Measurements from ENCODE around the gene TTC7B.

TTC7B gene

DNA sequence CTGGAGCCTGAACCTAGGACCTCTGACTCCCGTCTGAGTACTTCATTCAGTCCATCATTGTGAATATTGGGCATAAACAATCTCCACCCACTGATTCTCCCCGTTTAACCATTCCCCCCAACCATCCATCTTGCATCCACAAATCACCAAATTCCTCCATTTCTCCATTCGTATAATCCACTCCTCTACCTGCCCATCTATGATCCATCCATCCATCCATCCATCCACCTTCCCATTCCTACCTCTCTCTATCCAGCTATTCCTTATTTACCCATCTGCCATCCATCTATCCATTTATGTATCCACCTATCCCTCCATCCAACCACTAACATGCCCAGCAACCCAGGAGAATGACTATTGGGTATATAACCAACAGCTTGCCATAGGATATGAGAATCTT lies 331.9 kb downstream of the TTC7B start:
- no peaks in the 10 kb centered on the region for H3K36me3 ChIP-seq (ENCODE audit: control insufficient read depth, insufficient read depth, low read length)
- 90 to 95% methylated on average over 3 of the region's 3 CpGs for WGBS, 2 experiments

DNA sequence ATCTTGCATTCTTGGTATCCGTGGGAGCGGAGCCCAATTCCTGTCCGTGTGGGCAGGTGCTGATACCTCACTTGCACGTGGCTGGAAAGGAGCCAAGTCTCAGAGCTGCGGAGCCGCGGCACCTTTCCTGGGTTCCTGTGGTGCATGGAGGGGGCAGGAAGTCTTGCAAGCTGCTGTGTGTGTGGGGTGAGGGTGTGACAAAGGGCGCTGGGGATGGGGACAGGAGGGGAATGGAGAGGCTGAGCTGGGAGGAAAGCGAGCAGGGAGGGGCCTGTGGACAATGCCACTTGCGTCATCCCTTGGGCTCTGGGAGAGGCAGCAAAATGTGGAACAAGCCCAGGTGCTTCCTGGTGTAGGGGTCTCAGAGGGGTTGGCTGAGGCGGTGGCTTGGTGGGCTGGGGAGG lies 332.7 kb downstream of the TTC7B start:
- Histone ChIP-seq H3K4me3 (ENCODE audit: insufficient read depth, low read depth, low read length) (no peak overlapping the region), H3K9me3 (ENCODE audit: control insufficient read depth, low read length) (no peaks in the 10 kb centered on the region), H3K27me3 (ENCODE audit: control insufficient read depth, insufficient read depth, low read length, poor library complexity, severe bottlenecking) (no peaks in the 10 kb centered on the region), H3K4me1 (ENCODE audit: control insufficient read depth, insufficient read depth, low read length) (no peaks in the 10 kb centered on the region), H3K27ac (ENCODE audit: insufficient read depth, low read depth, low read length, poor library complexity, severe bottlenecking) (no peak overlapping the region), H3K36me3 (ENCODE audit: control insufficient read depth, insufficient read depth, low read length) (no peaks in the 10 kb centered on the region)
- WGBS, 2 experiments: 79 to 82% methylated on average over 11 of the region's 11 CpGs

More for the DNA sequence above, 331.9 kb downstream of the TTC7B start:
- Histone ChIP-seq H3K9me3 (ENCODE audit: control insufficient read depth, low read length) (no peaks in the 10 kb centered on the region), H3K27me3 (ENCODE audit: control insufficient read depth, insufficient read depth, low read length, poor library complexity, severe bottlenecking) (no peaks in the 10 kb centered on the region), H3K4me3 (ENCODE audit: insufficient read depth, low read depth, low read length) (no peak overlapping the region), H3K4me1 (ENCODE audit: control insufficient read depth, insufficient read depth, low read length) (no peaks in the 10 kb centered on the region), H3K27ac (ENCODE audit: insufficient read depth, low read depth, low read length, poor library complexity, severe bottlenecking) (no peak overlapping the region)

- Histone ChIP-seq H3K4me3 (ENCODE audit: insufficient read depth, low read depth, low read length) (no peak overlapping the region), H3K9me3 (ENCODE audit: control insufficient read depth, low read length) (no peaks in the 10 kb centered on the region), H3K27ac (ENCODE audit: insufficient read depth, low read depth, low read length, poor library complexity, severe bottlenecking) (no peak overlapping the region), H3K4me1 (ENCODE audit: control insufficient read depth, insufficient read depth, low read length) (no peaks in the 10 kb centered on the region), H3K27me3 (ENCODE audit: control insufficient read depth, insufficient read depth, low read length, poor library complexity, severe bottlenecking) (no peaks in the 10 kb centered on the region), H3K36me3 (ENCODE audit: control insufficient read depth, insufficient read depth, low read length) (no peaks in the 10 kb centered on the region)
- WGBS, 2 experiments: 93 to 96% methylated on average over 2 of the region's 2 CpGs
Measured at GRCh38 chr14:90483117-90483516, 333.1 kb downstream of the TTC7B start.

DNA sequence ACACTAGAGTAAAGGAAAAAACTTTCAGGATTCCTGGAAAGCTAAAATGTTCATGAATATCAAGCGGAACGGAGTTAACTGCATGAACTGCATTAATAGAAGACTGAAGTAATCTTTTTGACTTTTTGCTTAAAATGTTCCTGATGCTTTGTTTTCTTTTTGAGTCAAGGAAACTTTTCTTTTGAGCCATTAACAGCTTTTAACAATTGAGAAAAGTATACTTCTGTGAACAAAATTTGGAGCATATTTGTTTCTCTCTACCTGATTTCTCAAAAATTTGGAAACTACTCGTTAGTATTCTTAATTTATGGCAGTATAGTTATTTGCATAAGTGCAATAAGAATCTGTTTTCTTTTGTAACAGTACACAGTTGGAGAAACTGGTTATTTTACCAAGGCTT lies 340.9 kb downstream of the TTC7B start:
- no peaks in the 10 kb centered on the region for H3K4me1 ChIP-seq (ENCODE audit: control insufficient read depth, insufficient read depth, low read length)
- no peaks in the 10 kb centered on the region for H3K36me3 ChIP-seq (ENCODE audit: control insufficient read depth, insufficient read depth, low read length)
- H3K9me3 ChIP-seq (ENCODE audit: control insufficient read depth, low read length): peaks cover 6% of the 10 kb centered on the region
- H3K27ac ChIP-seq (ENCODE audit: insufficient read depth, low read depth, low read length, poor library complexity, severe bottlenecking): no peak overlapping the region
- no peaks in the 10 kb centered on the region for H3K27me3 ChIP-seq (ENCODE audit: control insufficient read depth, insufficient read depth, low read length, poor library complexity, severe bottlenecking)
- 64 to 66% methylated on average over 3 of the region's 3 CpGs for WGBS, 2 experiments
- H3K4me3 ChIP-seq (ENCODE audit: insufficient read depth, low read depth, low read length): no peak overlapping the region
